GM12891 (cell line): Measurements from ENCODE around the gene TNS3.
"Not testable (repeated sequence)": the region's sequence is repeated elsewhere in the genome, so short reads cannot be mapped to it uniquely, and the experiment has no call there.

Experiments used
- DNase-seq: peaks from one replicate; pipeline ENCODE4 v3.0.0; 2011; ENCODE audit warnings: low spot score; ENCODE audit not compliant: insufficient read length
- FAIRE-seq: peaks from 2 replicates; lab custom pipeline; 2011; peaks lifted over from hg19 to GRCh38; lab: Jason Lieb, UNC
- PAX5 ChIP-seq: IDR thresholded peaks from 2 replicates; pipeline ENCODE4 v1.6.1; 2011; ENCODE audit warnings: low read length, moderate library complexity, mild to moderate bottlenecking; ENCODE audit not compliant: insufficient read depth, severe bottlenecking
- POLR2A ChIP-seq: IDR thresholded peaks from 2 replicates; pipeline ENCODE4 v1.6.1; 2011; ENCODE audit warnings: low read depth, low read length, control low read depth
- POLR2AphosphoS5 ChIP-seq: IDR thresholded peaks from 2 replicates; pipeline ENCODE4 v1.6.1; 2011; ENCODE audit warnings: low read depth, low read length, control low read depth
- POU2F2 ChIP-seq: IDR thresholded peaks from 2 replicates; pipeline ENCODE4 v1.6.1; 2011; ENCODE audit warnings: low read depth, mild to moderate bottlenecking, control low read depth, low read length, moderate library complexity
- SPI1 ChIP-seq: IDR thresholded peaks from 2 replicates; pipeline ENCODE4 v1.6.1; 2011; ENCODE audit warnings: low read depth, low read length, control low read depth
- TAF1 ChIP-seq: IDR thresholded peaks from 2 replicates; pipeline ENCODE4 v1.6.1; 2011; ENCODE audit warnings: low read depth, low read length, control low read depth

The TNS3 gene

GRCh38 chr7:47601119-47601880 lies 19.4 kb upstream of the TNS3 start:
- TF ChIP-seq TAF1, result no peak
- TF ChIP-seq SPI1, result peak; percentile 98
- DNase-seq (no peak), FAIRE-seq (peak; percentile 26)

GRCh38 chr7:47600199-47601118 lies 18.5 kb upstream of the TNS3 start:
- no peak for FAIRE-seq
- DNase-seq, result no peak
- TF ChIP-seq POU2F2, result no peak
- no peak for TF ChIP-seq TAF1

- DNase-seq (no peak), FAIRE-seq (no peak)
- TF ChIP-seq POLR2AphosphoS5 (no peak), POLR2A (no peak), TAF1 (no peak), PAX5 (no peak)
Observed at GRCh38 chr7:47597379-47597778, 15.5 kb upstream of the TNS3 start.

GRCh38 chr7:47596502-47597202 lies 14.7 kb upstream of the TNS3 start:
- no peak for FAIRE-seq
- DNase-seq, result no peak
- TF ChIP-seq POU2F2 (no peak), POLR2AphosphoS5 (no peak), POLR2A (no peak), SPI1 (no peak), PAX5 (no peak), TAF1 (no peak)

GRCh38 chr7:47594406-47594805 lies 12.5 kb upstream of the TNS3 start:
- FAIRE-seq (no peak), DNase-seq (no peak)
- TF ChIP-seq SPI1 (no peak), POLR2A (no peak)

- FAIRE-seq, result no peak
- no peak for DNase-seq
- TF ChIP-seq PAX5 (no peak), TAF1 (no peak), POU2F2 (no peak), SPI1 (no peak), POLR2AphosphoS5 (no peak), POLR2A (no peak)
Observed at GRCh38 chr7:47591655-47592572, 10.0 kb upstream of the TNS3 start.

GRCh38 chr7:47591089-47591654 lies 9.3 kb upstream of the TNS3 start:
- DNase-seq, result no peak
- TF ChIP-seq PAX5, result no peak
- no peak for TF ChIP-seq SPI1
- TF ChIP-seq POU2F2, result no peak
- no peak for TF ChIP-seq POLR2AphosphoS5
- TF ChIP-seq TAF1, result no peak
- no peak for TF ChIP-seq POLR2A
- FAIRE-seq, result no peak

- not testable (repeated sequence) for DNase-seq, FAIRE-seq
Observed at GRCh38 chr7:47590215-47590614, 8.3 kb upstream of the TNS3 start.

- FAIRE-seq, result no peak
- no peak for DNase-seq
- TF ChIP-seq PAX5, result no peak
- no peak for TF ChIP-seq POLR2AphosphoS5
- no peak for TF ChIP-seq TAF1
- no peak for TF ChIP-seq POLR2A
- TF ChIP-seq POU2F2, result no peak
- no peak; the same call in 1 of the 2 replicates for TF ChIP-seq SPI1
Observed at GRCh38 chr7:47588704-47589225, 6.9 kb upstream of the TNS3 start.
